SU-DHL-6 (cell line): ENCODE data around the gene SULT1C2.

Source experiments
- EZH2phosphoT487 ChIP-seq: fragments of 200-600 bp; sonication (generic), shearing (Covaris generic); conservative IDR thresholded peaks from 2 replicates; pipeline ENCODE4 v1.6.1; 2018; ENCODE audit warnings: mild to moderate bottlenecking, antibody characterized with exemption, low read length, moderate library complexity, mixed read lengths
- TF ChIP-seq, protein P1 (sequence below): fragments of 200-600 bp; sonication (generic); IDR thresholded peaks from one replicate; pipeline ENCODE4 v1.5.1; 2017; ENCODE audit warnings: antibody characterized with exemption, mild to moderate bottlenecking, low read length, moderate library complexity; ENCODE audit not compliant: insufficient read depth, poor library complexity, severe bottlenecking

DNA sequence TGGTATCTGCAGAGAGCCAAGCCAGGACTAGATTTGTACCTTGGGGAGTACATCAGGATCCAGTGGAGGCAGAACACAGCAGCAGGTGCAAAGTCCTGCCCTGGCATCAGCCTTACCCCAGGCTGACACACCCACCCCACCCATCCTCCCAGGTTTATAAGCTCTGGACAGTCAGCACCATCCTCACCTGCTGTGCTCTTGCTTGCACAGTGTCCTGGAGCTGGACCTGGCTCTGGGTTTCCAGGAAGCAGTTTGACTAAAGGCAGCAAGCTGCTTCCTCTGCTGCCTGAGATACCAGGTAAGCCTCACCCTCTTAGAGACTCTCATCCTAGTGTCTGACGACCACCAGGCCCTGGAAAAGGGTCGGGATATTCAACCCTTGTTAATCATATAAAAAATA lies 48.9 kb upstream of the SULT1C2 start, which contains the start of gene SULT1C3:
- TF ChIP-seq, protein P1, sequence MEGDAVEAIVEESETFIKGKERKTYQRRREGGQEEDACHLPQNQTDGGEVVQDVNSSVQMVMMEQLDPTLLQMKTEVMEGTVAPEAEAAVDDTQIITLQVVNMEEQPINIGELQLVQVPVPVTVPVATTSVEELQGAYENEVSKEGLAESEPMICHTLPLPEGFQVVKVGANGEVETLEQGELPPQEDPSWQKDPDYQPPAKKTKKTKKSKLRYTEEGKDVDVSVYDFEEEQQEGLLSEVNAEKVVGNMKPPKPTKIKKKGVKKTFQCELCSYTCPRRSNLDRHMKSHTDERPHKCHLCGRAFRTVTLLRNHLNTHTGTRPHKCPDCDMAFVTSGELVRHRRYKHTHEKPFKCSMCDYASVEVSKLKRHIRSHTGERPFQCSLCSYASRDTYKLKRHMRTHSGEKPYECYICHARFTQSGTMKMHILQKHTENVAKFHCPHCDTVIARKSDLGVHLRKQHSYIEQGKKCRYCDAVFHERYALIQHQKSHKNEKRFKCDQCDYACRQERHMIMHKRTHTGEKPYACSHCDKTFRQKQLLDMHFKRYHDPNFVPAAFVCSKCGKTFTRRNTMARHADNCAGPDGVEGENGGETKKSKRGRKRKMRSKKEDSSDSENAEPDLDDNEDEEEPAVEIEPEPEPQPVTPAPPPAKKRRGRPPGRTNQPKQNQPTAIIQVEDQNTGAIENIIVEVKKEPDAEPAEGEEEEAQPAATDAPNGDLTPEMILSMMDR, result no peak
- no peak for TF ChIP-seq EZH2phosphoT487
